H9 (cell line): ENCODE data around the gene CPLANE1. TPM values are rescaled to one million over a fixed set of nuclear protein-coding genes. Genes with fewer than 3 reads are reported as not detected.

ENCODE experiments used
- DNase-seq: peaks from one replicate; pipeline ENCODE4 v3.0.0-alpha.2; 2017
- H2AFZ ChIP-seq: one replicate; pipeline ENCODE4 v1.6.1; 2013; ENCODE audit warnings: mild to moderate bottlenecking, low read length, control low read depth, moderate library complexity
- H2AK5ac ChIP-seq: 2 replicates; pipeline ENCODE4 v1.6.1; 2013; ENCODE audit warnings: low read length, control low read depth, mixed read lengths; ENCODE audit not compliant: insufficient read length
- H2BK120ac ChIP-seq: one replicate; pipeline ENCODE4 v1.6.1; 2013; ENCODE audit warnings: low read depth, mild to moderate bottlenecking, low read length, control low read depth, inconsistent platforms; ENCODE audit not compliant: poor library complexity, severe bottlenecking
- H2BK12ac ChIP-seq: 2 replicates; pipeline ENCODE4 v1.6.1; 2013; ENCODE audit warnings: low read length, control low read depth, mixed read lengths, low read depth; ENCODE audit not compliant: insufficient read length
- H2BK15ac ChIP-seq: 2 replicates; pipeline ENCODE4 v1.6.1; 2013; ENCODE audit warnings: low read depth, low read length, control low read depth
- H2BK20ac ChIP-seq: one replicate; pipeline ENCODE4 v1.6.1; 2013; ENCODE audit warnings: low read depth, mild to moderate bottlenecking, low read length, control low read depth, inconsistent platforms; ENCODE audit not compliant: poor library complexity, severe bottlenecking
- H2BK5ac ChIP-seq: 2 replicates; pipeline ENCODE4 v1.6.1; 2013; ENCODE audit warnings: low read length, control low read depth, mixed read lengths; ENCODE audit not compliant: insufficient read length
- H3K14ac ChIP-seq: 2 replicates; pipeline ENCODE4 v1.6.1; 2013; ENCODE audit warnings: low read length, control low read depth; ENCODE audit not compliant: insufficient read depth
- H3K18ac ChIP-seq: 2 replicates; pipeline ENCODE4 v1.6.1; 2013; ENCODE audit warnings: low read depth, mild to moderate bottlenecking, mixed read lengths, low read length, control low read depth; ENCODE audit not compliant: insufficient read length
- H3K23ac ChIP-seq: 2 replicates; pipeline ENCODE4 v1.6.1; 2013; ENCODE audit warnings: low read length, control low read depth, mixed read lengths, low read depth; ENCODE audit not compliant: insufficient read length
- H3K23me2 ChIP-seq: 2 replicates; pipeline ENCODE4 v1.6.1; 2013; ENCODE audit warnings: low read depth, mild to moderate bottlenecking, mixed read lengths, low read length, control low read depth; ENCODE audit not compliant: insufficient read length, poor library complexity, severe bottlenecking
- H3K27ac ChIP-seq: 2 replicates; pipeline ENCODE4 v1.5.1; 2013; ENCODE audit warnings: low read length, control low read depth, mixed read lengths, low read depth; ENCODE audit not compliant: insufficient read length
- H3K27me3 ChIP-seq: 2 replicates; pipeline ENCODE4 v1.6.1; 2013; ENCODE audit warnings: low read length, control low read depth, inconsistent platforms; ENCODE audit not compliant: insufficient read depth
- H3K4ac ChIP-seq: 2 replicates; pipeline ENCODE4 v1.6.1; 2013; ENCODE audit warnings: low read depth, mild to moderate bottlenecking, control low read depth, inconsistent platforms, low read length, moderate library complexity
- H3K4me1 ChIP-seq: 2 replicates; pipeline ENCODE4 v1.6.1; 2013; ENCODE audit warnings: low read length, control low read depth, inconsistent platforms; ENCODE audit not compliant: insufficient read depth
- H3K4me2 ChIP-seq: 2 replicates; pipeline ENCODE4 v1.6.1; 2013; ENCODE audit warnings: low read length, control low read depth, mixed read lengths; ENCODE audit not compliant: insufficient read length, insufficient read depth
- H3K56ac ChIP-seq: 2 replicates; pipeline ENCODE4 v1.6.1; 2013; ENCODE audit warnings: low read depth, mild to moderate bottlenecking, mixed read lengths, low read length, control low read depth; ENCODE audit not compliant: insufficient read length
- H3K79me1 ChIP-seq: 2 replicates; pipeline ENCODE4 v1.6.1; 2013; ENCODE audit warnings: low read depth, mild to moderate bottlenecking, moderate library complexity, low read length, control low read depth, inconsistent platforms; ENCODE audit not compliant: insufficient read depth, poor library complexity, severe bottlenecking
- H3K79me2 ChIP-seq: 2 replicates; pipeline ENCODE4 v1.6.1; 2013; ENCODE audit warnings: low read length, control low read depth, inconsistent platforms; ENCODE audit not compliant: insufficient read depth
- H3K9ac ChIP-seq: 2 replicates; pipeline ENCODE4 v1.6.1; 2013; ENCODE audit warnings: low read length, control low read depth, mixed read lengths; ENCODE audit not compliant: insufficient read length; ENCODE audit errors: extremely low read depth
- H3K9me3 ChIP-seq: one replicate; pipeline ENCODE4 v1.6.1; 2013; ENCODE audit warnings: low read depth, low read length, inconsistent platforms; ENCODE audit not compliant: control insufficient read depth
- H3T11ph ChIP-seq: one replicate; pipeline ENCODE4 v1.6.1; 2013; ENCODE audit warnings: mild to moderate bottlenecking, low read length, control low read depth, inconsistent platforms
- H4K20me1 ChIP-seq: one replicate; pipeline ENCODE4 v1.6.1; 2013; ENCODE audit not compliant: control insufficient read depth, insufficient read length, insufficient read depth
- H4K5ac ChIP-seq: 2 replicates; pipeline ENCODE4 v1.6.1; 2013; ENCODE audit warnings: low read depth, mild to moderate bottlenecking, mixed read lengths, low read length, control low read depth; ENCODE audit not compliant: insufficient read length
- H4K8ac ChIP-seq: replicated peaks from 2 replicates; pipeline ENCODE4 v1.6.1; 2013; ENCODE audit warnings: low read length, control low read depth, mixed read lengths, low read depth; ENCODE audit not compliant: insufficient read length
- H4K91ac ChIP-seq: 2 replicates; pipeline ENCODE4 v1.6.1; 2013; ENCODE audit warnings: low read depth, mild to moderate bottlenecking, moderate library complexity, mixed read lengths, low read length, control low read depth; ENCODE audit not compliant: insufficient read length
- H3K27ac Mint-ChIP-seq, 3 experiments: 2 replicates in 2 of 3; 3 replicates in 1 of 3; pipeline ENCODE4 v1.8.0; 2020 to 2021; ENCODE audit warnings: mixed read lengths in 3 of 3, mild to moderate bottlenecking in 1 of 3, moderate library complexity in 1 of 3
- H3K27me3 Mint-ChIP-seq: 2 replicates; pipeline ENCODE4 v1.8.0; 2021; ENCODE audit warnings: low read depth, mild to moderate bottlenecking, moderate library complexity, mixed read lengths
- H3K36me3 Mint-ChIP-seq, 3 experiments: 2 replicates in 2 of 3; 3 replicates in 1 of 3; pipeline ENCODE4 v1.8.0; 2020 to 2021; ENCODE audit warnings: low read depth in 3 of 3, mixed read lengths in 3 of 3; ENCODE audit not compliant: insufficient read depth in 1 of 3
- H3K4me1 Mint-ChIP-seq, 2 experiments: 2 replicates each; pipeline ENCODE4 v1.8.0; 2020; ENCODE audit warnings: mixed read lengths in 2 of 2
- H3K4me3 Mint-ChIP-seq, 2 experiments: 2 replicates in 1 of 2; 3 replicates in 1 of 2; pipeline ENCODE4 v1.8.0; 2020 to 2021; ENCODE audit warnings: mild to moderate bottlenecking in 2 of 2, mixed read lengths in 2 of 2, moderate library complexity in 1 of 2
- H3K9me3 Mint-ChIP-seq, 2 experiments: 2 replicates in 1 of 2; 3 replicates in 1 of 2; pipeline ENCODE4 v1.8.0; 2020; ENCODE audit warnings: mild to moderate bottlenecking in 2 of 2, mixed read lengths in 2 of 2, moderate library complexity in 1 of 2
- WGBS: extraction: QIAGEN DNeasy Blood & Tissue Kit; methylation state at CpG from one replicate; pipeline ENCODE4 v1.1.7; 2013; ENCODE audit warnings: missing lambda C conversion rate, low lambda C conversion rate, mixed read lengths; ENCODE audit not compliant: insufficient read length; ENCODE audit errors: extremely low coverage; 5-methylcytosine and 5-hydroxymethylcytosine counted together
- total RNA-seq: library from RNA; stranded (reverse); gene quantifications from 2 replicates; pipeline ENCODE4 v1.2.1, GENCODE V29; 2021
- TF ChIP-seq, protein P1 (sequence below): fragments of 200-600 bp; sonication (generic); conservative IDR thresholded peaks from 3 replicates; pipeline ENCODE4 v1.8.0; 2021; ENCODE audit warnings: antibody characterized with exemption, mild to moderate bottlenecking

CPLANE1 gene
- total RNA-seq, 1 experiment from 2014 or later = 11.6 TPM

DNA sequence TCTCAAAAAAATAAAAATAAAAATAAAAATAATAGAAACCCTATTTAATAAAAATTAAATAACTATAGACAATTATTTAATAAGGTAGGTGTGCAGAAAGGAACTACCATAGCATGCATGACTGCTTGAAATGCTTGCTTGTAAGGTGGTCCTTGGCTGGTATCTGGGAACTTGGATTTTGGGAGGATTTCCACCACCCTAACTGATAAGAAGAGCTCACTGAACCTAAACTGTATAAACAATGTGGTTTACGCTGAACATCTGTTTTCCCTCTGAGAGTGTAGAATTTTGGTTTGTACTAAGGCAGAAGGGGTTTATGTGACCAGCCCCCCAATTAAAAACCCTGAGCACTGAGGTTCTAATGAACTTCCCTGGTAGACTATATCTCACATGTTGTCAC is 31.2 kb downstream of the CPLANE1 start:
- Histone ChIP-seq H4K20me1 (no peaks in the 10 kb centered on the region), H2AFZ (no peak overlapping the region), H3K27me3 (no peaks in the 10 kb centered on the region), H3K23me2 (no peaks in the 10 kb centered on the region), H3K9me3 (no peaks in the 10 kb centered on the region), H3K4me2 (no peak overlapping the region), H3K27ac (no peak overlapping the region), H3K79me1 (no peaks in the 10 kb centered on the region), H3K79me2 (no peaks in the 10 kb centered on the region), H3K23ac (no peak overlapping the region), H3K4me1 (no peaks in the 10 kb centered on the region), H4K8ac (no peak overlapping the region), H2BK12ac (no peak overlapping the region), H2BK5ac (no peak overlapping the region), H2AK5ac (no peak overlapping the region), H3K14ac (no peak overlapping the region), H2BK20ac (no peak overlapping the region), H4K91ac (no peak overlapping the region), H3K18ac (no peak overlapping the region), H3K56ac (no peak overlapping the region), H3T11ph (no peak overlapping the region), H2BK15ac (no peak overlapping the region), H2BK120ac (no peak overlapping the region), H3K4ac (no peak overlapping the region), H4K5ac (no peak overlapping the region), H3K9ac (no peak overlapping the region)
- no peaks in the 10 kb centered on the region for H3K4me1 Mint-ChIP-seq
- no CpG with 5 or more reads among the region's 1 CpG for WGBS
- no peaks in the 10 kb centered on the region for H3K9me3 Mint-ChIP-seq
- peaks cover 0 to 9% (median 4%) of the 10 kb centered on the region in 3 experiments; a peak in 3 of 7 replicates for H3K36me3 Mint-ChIP-seq
- DNase-seq = no peak
- H3K27ac Mint-ChIP-seq = no peak overlapping the region
- no peaks in the 10 kb centered on the region for H3K27me3 Mint-ChIP-seq
- TF ChIP-seq, protein P1, sequence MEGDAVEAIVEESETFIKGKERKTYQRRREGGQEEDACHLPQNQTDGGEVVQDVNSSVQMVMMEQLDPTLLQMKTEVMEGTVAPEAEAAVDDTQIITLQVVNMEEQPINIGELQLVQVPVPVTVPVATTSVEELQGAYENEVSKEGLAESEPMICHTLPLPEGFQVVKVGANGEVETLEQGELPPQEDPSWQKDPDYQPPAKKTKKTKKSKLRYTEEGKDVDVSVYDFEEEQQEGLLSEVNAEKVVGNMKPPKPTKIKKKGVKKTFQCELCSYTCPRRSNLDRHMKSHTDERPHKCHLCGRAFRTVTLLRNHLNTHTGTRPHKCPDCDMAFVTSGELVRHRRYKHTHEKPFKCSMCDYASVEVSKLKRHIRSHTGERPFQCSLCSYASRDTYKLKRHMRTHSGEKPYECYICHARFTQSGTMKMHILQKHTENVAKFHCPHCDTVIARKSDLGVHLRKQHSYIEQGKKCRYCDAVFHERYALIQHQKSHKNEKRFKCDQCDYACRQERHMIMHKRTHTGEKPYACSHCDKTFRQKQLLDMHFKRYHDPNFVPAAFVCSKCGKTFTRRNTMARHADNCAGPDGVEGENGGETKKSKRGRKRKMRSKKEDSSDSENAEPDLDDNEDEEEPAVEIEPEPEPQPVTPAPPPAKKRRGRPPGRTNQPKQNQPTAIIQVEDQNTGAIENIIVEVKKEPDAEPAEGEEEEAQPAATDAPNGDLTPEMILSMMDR = no peak
- no peak overlapping the region for H3K4me3 Mint-ChIP-seq
